Measurements from ENCODE around the gene C1QBP. TPM values are rescaled to one million over a fixed set of nuclear protein-coding genes. Genes with fewer than 3 reads are reported as not detected.

The C1QBP gene
- polyA plus RNA-seq, 1 donor from 2014 or later = 247 TPM

GRCh38 chr17:5413682-5414081 lies 25.3 kb downstream of the C1QBP start:
- Histone ChIP-seq H4K20me1 (ENCODE audit: insufficient read depth) (no peaks in the 10 kb centered on the region), H3K79me2 (replicated peaks; ENCODE audit: insufficient read depth, low read length) (peaks cover 29% of the 10 kb centered on the region), H3K27ac (ENCODE audit: low read length) (no peak overlapping the region), H3K9me2 (ENCODE audit: insufficient read depth, low read length) (no peaks in the 10 kb centered on the region), H2AFZ (ENCODE audit: low read depth, low read length) (no peak overlapping the region), H3K4me3 (ENCODE audit: low read length) (no peak overlapping the region), H3F3A (ENCODE audit: insufficient read depth, low read length, poor library complexity, severe bottlenecking) (no peaks in the 10 kb centered on the region), H3K36me3 (ENCODE audit: insufficient read depth, low read length) (no peaks in the 10 kb centered on the region), H3K9me3 (ENCODE audit: low read length) (no peaks in the 10 kb centered on the region), H3K4me2 (ENCODE audit: low read length) (no peak overlapping the region), H3K27me3 (ENCODE audit: insufficient read depth, low read depth, low read length) (no peaks in the 10 kb centered on the region), H3K9ac (ENCODE audit: low read length) (no peak overlapping the region)
- no peak for TF ChIP-seq TAF1 (IDR thresholded peaks at IDR 0.05; ENCODE audit: low read depth)
- no peak for TF ChIP-seq RAD21 (conservative IDR thresholded peaks at IDR 0.05)
- no peak for TF ChIP-seq EZH2 (IDR thresholded peaks at IDR 0.05; ENCODE audit: borderline replicate concordance, insufficient read depth, low read length, poor library complexity, severe bottlenecking)
- no peak for TF ChIP-seq POLR2AphosphoS5 (IDR thresholded peaks at IDR 0.05)
- no peak for TF ChIP-seq MXI1 (conservative IDR thresholded peaks at IDR 0.05; ENCODE audit: poor library complexity, severe bottlenecking)
- TF ChIP-seq CTCF (IDR thresholded peaks at IDR 0.05; ENCODE audit: poor library complexity, severe bottlenecking) = no peak
- TF ChIP-seq SMC3 (conservative IDR thresholded peaks at IDR 0.05; ENCODE audit: poor library complexity) = no peak
- TF ChIP-seq REST (IDR thresholded peaks at IDR 0.05; ENCODE audit: borderline replicate concordance) = no peak
- no peak for TF ChIP-seq EP300 (conservative IDR thresholded peaks at IDR 0.05; ENCODE audit: poor library complexity, severe bottlenecking)

- Histone ChIP-seq H3K79me2 (replicated peaks; ENCODE audit: insufficient read depth, low read length) (peaks cover 8% of the 10 kb centered on the region), H4K20me1 (ENCODE audit: insufficient read depth) (no peaks in the 10 kb centered on the region), H3K4me2 (ENCODE audit: low read length) (no peak overlapping the region), H3K27me3 (ENCODE audit: insufficient read depth, low read depth, low read length) (no peaks in the 10 kb centered on the region), H3K9me3 (ENCODE audit: low read length) (no peaks in the 10 kb centered on the region), H3K9ac (ENCODE audit: low read length) (no peak overlapping the region), H2AFZ (ENCODE audit: low read depth, low read length) (no peak overlapping the region), H3K4me3 (ENCODE audit: low read length) (no peak overlapping the region), H3K27ac (ENCODE audit: low read length) (no peak overlapping the region), H3K36me3 (ENCODE audit: insufficient read depth, low read length) (peaks cover 3% of the 10 kb centered on the region), H3F3A (ENCODE audit: insufficient read depth, low read length, poor library complexity, severe bottlenecking) (no peaks in the 10 kb centered on the region), H3K9me2 (ENCODE audit: insufficient read depth, low read length) (no peaks in the 10 kb centered on the region)
- TF ChIP-seq TAF1 (IDR thresholded peaks at IDR 0.05; ENCODE audit: low read depth) = no peak
- TF ChIP-seq MXI1 (conservative IDR thresholded peaks at IDR 0.05; ENCODE audit: poor library complexity, severe bottlenecking) = no peak
- no peak for TF ChIP-seq REST (IDR thresholded peaks at IDR 0.05; ENCODE audit: borderline replicate concordance)
- TF ChIP-seq RAD21 (conservative IDR thresholded peaks at IDR 0.05) = no peak
- TF ChIP-seq SMC3 (conservative IDR thresholded peaks at IDR 0.05; ENCODE audit: poor library complexity) = no peak
These were observed 28.2 kb downstream of the C1QBP start for GRCh38 chr17:5410594-5411272.

All from neural cell (in vitro differentiated cells).